Fibroblast of skin of left biceps (primary cell): ENCODE results near the gene ST7L.

ENCODE experiments used
- DNase-seq, 2 experiments: peaks; one replicate each; pipeline ENCODE4 v3.0.0-alpha.2; 2013; ENCODE audit warnings: low read depth in 2 of 2

ST7L gene

DNA sequence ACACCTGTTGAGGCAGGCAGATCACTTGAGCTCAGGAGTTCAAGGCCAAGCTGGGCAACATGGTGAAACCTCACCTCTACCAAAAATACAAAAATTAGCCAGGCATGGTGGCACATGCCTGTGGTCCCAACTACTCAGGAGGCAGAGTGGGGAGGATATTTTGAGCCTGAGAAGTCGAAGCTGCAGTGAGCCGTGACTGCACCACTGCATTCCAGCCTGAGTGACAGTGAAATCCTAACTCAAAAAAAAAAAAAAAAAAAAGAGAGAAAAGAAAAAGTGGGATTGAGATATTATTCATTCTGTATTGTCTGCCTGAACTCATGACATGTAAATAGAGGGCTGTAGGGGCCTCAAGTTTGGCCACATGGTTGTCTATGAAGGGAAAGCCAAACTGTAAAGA lies 72.9 kb downstream of the ST7L start:
- DNase-seq: no peak

DNA sequence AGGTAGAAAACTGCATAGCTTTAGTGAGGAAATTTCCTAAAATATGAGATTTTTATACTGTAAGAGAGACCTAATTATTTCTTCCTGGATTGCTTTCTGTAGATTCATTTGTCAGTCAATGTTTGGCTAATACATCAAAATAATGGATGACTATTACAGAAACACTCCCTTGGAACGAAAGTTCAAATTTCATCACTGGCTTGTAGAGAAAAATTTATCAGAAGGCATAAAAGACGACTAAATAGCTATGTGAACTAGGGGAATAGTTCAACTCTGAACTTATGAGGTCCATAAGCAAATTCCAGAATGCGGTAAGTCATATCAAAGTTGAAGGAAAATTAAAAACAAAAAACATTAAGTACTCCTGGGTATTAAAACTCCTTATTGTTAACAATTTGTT lies 74.2 kb downstream of the ST7L start:
- peak; percentile 35 to 47 for DNase-seq

DNA sequence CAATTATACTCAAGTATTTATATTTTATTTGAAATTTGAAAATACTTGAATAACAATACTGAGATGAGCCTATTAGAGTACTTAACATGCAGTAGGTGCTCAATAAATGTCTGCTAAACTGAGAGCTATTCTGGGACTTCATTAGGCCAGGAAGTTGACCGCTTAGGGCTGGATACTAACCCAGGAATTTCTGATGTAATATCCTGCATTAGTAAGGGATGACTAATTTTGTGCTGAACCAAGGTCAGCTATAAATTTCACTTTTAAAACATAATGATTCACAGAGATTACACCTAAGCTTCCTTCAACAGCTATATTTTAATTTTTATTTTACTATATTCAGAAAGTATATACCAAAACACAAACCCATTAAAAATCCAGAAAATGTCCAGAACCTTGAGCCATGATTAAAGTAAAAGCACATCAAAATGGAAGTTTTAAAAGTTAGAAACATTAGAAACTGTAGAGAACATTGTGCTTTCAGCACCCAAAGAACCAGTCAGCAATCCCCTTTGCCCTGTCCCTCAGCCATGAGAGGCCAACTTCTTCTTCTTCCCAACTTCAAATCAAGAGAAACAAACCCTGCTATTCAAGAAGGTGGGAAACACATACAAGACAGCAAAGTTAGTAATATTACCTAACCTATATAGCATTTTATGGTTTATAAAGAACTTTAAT lies 74.8 kb downstream of the ST7L start:
- DNase-seq: peak; percentile 77 to 83

DNA sequence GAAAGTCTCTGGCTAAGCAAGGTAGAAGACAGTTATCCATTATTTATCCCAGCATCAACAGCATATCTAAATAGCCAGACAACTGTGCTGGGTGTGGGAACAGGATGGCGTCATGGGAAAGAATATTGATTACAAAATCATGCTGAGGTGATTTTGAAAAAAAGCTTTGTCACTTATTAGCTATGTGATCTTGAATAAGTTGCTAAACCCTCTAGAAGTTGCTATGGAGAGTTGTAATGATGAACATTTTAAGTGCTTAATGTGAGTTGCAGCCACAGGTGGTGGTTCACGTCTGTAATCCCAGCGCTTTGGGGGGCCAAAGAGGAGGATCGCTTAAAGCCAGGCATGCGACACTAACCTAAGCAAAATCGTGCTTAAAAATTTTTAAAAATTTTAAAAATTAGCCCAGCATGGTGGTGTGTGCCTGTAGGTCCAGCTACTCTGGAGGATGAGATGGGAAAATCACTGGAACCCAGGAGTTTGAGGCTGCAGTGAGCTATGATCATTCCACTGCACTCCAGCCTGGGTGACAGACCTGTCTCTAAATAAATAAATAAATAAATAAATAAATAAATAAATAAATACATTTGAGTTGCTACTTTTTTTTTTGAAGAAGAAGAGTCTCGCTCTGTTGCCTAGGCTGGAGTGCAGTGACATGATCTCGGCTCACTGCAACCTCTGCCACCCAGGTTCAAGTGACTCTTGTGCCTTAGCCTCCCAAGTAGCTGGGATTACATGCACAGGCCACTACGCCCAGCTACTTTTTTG lies 76.6 kb downstream of the ST7L start:
- no peak for DNase-seq

DNA sequence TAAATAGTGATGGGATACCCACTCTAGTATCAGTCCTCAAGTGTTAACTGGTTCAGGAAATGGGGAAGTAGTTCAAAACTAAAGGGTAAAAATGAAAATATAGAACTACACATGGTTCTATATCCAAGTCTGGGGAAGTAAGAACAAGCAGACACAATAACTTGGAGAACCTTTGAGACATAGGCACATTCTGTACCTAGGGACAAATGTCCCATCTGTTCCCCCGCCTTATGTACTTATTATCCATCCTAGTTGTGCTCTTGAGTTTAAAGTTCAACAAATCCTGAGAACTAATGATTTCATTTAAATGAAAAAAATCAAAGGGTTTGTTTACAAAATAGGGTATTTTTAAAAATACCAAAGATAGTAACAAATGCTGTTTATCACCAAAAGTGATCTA lies 77.6 kb downstream of the ST7L start:
- DNase-seq: no peak

DNA sequence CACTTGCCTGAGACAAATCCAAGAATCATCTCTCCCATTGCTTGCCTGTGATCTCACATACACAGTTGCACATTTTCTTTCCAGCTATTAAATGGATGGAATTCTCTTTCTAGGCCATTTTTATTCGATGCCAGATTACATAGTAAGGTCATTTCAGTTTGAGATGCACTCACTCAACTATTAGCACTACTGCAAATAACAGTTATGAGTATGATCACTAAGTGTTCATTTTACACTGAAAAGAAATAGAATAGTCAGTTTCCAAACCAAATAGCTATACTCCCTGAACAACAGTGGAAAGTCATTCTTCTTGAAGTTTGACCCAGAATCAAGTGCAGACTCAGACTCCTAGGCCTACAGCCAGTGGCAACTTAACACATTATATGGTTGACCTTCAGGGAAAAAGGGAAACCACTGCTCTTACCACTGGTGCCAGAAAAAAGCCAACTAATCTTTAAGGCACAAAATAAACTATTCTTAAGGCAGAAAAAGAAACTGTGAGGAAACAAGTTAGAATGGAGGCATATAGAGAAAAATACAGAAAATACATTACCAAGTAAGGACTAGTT lies 78.6 kb downstream of the ST7L start:
- no peak for DNase-seq

DNA sequence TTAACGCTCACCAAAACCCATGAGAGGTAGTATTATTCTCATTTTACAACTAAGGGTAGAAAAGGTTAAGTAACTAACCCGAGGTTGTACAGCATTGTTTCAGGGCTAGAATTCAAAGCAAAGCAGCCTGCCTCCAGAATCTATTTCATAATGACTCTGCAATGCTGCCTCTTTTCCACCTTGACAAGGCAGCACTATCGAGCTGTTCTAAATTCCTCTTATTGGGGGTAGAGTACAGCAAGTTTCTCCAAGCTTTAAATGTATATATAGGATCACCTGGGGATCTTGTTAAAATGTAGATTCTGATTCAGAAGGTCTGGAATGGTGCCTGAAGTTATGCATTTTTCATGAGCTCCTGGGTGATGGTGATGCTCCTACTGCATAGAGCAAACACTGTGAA lies 80.1 kb downstream of the ST7L start:
- DNase-seq: no peak

DNA sequence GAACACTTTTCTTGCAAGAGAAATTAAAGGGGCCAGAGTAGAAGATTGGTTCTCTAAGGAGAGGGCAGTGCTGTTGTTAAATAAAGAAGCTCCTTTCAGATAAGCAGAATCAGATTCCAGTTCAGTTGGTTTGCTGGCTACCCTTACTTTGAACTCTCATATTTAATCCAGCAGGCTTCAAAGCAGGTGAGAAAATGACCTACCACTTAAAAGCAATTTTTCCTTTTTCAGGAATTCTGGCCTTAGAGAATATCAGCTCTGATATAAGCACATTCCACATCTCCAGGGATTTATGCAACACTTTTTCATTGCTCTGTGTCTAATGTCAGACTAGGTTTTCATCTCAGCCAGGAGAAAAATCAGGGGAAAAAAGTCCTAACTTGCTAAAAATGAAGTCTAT lies 81.5 kb downstream of the ST7L start:
- no peak for DNase-seq

DNA sequence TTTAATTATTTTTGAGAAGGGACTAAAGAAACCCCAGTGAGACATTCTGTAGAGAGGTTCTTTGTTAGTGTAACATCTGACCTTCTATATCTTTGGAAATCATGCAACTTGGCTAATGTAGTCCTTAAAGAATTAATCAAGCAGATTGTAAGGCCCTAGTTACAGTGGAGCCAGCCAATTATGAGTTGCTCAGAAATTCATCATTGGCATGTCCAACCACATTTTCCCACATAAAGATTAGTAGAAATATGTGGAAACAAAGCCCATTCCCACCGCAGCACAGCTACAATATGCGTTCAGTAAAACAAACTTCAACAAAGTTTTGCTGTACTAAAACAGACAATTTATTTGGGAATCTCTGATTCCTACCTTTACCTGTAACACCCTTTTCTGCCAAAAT lies 82.4 kb downstream of the ST7L start:
- DNase-seq: peak; percentile 35 to 45

DNA sequence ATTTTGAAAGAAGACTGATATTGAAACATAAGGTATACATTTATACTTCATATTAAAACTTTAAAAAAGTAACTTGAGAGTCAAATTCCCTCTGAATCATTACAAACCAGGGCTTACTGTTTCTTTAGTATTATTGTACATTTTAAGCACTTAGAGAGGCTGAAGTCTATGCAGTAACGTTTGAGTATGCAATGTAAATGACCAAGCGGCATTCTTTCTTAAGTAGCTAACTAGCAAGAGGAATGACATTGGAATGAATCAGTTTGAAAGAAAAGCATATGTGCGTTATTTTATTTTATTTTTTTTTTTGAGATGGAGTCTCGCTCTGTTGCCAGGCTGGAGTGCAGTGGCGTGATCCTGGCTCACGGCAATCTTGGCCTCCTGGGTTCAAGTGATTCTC lies 85.9 kb downstream of the ST7L start:
- DNase-seq: peak; percentile 71 to 73

DNA sequence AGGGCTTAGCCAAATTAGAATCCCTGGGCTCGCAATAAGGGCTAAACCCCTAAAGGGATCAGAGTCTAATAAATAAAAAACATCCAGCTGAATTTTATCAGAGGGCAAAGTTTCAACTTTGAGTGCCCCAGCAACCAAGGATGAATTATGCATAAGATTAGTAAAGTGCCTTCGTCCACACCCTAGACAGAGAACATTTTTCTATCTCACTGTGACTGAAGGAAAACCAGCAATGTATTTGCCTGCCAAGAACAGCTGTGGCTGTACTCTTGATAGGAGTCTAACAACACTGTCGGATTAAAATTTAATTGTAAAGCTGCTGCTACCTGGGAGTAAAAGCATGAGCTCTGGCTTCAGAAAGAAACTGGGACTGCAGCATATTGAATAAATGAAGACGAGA lies 86.9 kb downstream of the ST7L start:
- no peak for DNase-seq

DNA sequence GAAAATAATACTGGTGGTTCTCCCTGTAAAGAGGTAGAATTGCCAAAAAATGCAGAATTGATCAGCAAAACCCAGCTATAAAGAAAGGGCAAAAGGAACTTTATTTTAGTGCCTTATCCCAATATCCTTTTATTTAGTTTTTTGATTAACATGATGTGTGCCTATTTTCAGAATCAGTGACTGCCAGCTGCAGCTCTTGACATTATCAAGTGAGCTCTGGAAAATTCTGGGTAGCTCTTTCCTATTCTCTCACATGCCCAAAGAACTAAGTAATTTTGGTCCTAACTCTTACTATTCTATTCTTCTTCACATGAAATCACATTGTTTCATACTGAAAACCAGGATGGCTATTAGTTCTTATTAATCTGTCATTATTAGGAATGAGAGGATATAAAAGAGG lies 88.1 kb downstream of the ST7L start:
- no peak for DNase-seq

DNA sequence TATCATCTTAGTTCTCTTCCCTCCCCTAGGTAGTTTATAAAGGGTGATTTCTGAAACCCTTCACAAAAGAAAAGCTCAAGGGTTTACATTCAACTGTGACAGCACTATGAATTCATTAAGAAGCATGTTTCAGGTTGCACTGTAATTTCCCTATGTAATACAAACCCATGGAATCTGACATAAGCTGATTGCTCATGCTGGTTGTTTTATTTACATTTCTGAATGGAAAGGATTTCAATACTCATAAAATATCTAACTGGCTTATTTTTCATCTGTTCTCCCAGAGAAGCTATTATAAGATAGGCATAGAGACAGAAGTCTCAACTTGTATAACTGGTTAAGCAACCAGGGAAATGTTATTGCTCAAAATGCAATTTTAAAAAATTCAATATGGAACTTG lies 89.6 kb downstream of the ST7L start:
- peak in 1 of 2 experiments; percentile 30 for DNase-seq

DNA sequence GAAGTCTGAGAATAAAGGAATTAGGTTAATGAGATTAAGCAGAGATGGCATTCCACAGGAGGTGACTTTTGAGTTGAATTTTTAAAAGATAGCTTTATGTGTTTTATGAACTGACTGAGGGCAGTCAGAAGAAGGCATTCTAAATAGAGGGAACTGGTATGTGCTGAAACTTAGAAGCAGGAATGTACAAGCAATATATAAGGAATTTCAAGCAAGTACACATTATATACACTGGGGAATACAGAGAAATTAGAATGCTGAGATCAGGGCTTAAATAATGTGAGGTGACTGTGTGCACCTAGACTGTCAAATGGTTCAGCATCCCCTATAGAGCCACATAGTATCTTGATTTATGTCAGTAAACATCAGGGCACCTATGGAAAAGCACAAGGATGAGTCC lies 90.9 kb downstream of the ST7L start:
- DNase-seq: peak; percentile 27 to 43

DNA sequence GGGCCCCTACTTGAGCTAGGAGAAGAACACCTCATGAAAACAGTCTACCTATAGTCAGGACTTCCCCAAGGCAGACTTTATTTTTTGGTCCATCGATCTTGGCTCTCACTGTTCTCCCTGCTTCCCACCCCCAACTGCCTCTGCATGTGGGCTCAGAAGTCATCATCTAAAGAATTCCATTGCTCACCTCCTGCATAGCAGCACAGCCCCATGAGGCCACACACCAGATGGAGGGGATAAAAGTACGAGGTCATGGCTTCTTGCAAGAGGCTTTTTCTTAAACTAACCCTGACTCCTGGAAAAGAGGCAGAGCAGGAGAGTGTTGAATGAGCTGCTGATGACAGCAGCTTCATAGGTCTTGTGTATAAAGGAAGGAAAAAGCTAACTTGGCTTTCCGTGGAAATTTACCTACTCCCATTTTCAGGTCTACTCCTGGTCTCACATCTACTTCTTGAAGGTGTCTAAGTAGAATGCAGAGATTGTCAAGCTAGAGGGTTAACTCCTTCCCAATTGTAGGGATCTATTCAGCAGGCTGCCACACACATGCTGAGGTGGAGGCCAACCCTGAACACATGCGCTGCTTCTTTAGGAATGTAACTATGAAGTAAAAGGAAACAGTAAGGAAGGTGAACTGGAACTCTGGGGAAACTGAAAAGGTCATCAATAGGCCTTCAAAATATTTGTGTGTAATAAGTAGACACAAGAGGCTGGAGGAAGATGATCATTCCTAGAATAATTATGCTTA lies 91.5 kb downstream of the ST7L start:
- peak; percentile 57 to 63 for DNase-seq

DNA sequence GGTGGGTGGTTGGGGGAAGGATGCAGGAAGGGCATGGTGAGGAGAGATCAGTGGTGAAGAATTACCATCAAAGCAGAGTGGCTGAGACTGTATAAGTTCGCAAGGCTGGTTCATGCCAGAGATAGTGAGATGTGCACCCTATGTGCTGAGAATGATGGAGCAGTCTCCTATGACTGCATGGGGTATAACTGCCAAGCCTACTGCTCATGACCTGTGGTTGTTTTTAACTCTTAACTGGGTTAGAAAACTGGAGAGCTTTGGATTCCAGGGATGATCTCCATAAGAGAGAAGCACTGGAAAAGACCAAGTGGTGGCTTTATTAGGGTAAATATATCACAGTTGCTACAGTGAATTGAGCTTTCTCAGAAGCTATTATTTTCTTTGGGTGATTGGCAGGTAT lies 94.0 kb downstream of the ST7L start:
- no peak for DNase-seq

DNA sequence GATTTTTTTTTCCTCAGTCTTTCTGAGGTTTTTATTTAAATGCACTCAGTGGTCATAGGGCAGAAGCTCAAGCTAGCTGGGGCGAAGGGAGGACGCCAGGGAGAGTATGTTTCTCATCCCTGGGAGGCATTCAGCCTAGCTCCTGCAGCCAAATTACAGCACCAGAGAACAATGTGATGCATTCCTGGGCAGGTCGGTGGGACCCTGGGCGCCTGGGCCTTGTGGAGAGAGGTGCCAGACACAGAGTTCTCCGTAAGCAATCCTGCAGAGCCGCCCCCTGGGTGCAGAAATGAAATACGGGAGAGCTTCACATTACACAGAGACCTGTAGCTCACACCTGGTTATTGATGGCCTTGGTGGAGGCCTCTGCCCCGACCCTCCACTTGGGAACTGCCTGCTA lies 94.7 kb downstream of the ST7L start:
- peak in 1 of 2 experiments; percentile 42 for DNase-seq

DNA sequence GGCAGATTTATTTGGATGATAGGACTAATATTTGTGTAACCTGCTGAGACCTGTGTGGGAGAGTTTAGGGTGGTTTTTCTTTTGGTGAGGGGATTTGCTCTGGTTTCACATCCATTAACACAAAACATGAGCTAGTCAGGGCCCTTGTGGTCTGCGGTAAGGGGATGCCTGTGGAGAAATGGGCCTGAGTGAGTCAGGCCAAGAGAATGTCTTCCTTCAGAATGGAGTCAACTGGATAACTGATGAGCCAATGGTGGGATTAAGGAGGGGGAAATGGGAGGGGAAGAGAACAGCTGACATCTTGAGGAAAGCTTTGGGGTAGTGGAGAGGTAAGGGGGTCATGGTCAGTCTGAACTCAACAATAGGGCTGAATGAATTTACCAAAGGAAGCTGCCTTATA lies 96.3 kb downstream of the ST7L start:
- DNase-seq: peak; percentile 87

DNA sequence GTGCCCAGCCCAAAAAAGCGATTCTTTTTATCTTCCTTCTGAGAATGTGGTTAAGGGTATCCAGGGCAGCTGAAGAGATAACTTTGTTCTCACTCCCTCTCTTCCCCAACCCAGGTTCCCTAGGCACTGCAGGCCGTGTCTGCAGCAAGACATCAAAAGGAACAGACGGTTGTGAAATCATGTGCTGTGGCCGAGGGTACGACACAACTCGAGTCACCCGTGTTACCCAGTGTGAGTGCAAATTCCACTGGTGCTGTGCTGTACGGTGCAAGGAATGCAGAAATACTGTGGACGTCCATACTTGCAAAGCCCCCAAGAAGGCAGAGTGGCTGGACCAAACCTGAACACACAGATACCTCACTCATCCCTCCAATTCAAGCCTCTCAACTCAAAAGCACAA lies 98.8 kb downstream of the ST7L start:
- no peak for DNase-seq

DNA sequence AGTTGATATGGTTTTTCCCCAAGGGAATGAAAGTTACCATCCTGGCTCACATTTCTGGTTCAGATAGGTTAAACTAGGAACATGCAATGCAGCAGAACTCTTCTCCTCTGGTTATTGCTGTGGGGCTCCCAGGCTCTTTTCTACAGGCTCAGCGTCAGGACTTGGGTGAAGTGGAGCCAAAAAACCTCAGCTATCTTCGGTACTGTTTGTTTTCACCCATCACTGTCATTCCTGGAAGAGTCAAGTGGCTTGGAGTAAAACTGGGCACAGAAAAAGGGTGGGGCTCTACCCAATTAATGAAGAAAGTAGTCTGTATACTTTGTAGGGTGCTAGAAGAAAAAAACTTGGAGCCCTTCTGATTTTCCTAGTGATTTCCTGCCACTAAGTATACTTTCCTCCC lies 100.8 kb downstream of the ST7L start:
- DNase-seq: no peak

DNA sequence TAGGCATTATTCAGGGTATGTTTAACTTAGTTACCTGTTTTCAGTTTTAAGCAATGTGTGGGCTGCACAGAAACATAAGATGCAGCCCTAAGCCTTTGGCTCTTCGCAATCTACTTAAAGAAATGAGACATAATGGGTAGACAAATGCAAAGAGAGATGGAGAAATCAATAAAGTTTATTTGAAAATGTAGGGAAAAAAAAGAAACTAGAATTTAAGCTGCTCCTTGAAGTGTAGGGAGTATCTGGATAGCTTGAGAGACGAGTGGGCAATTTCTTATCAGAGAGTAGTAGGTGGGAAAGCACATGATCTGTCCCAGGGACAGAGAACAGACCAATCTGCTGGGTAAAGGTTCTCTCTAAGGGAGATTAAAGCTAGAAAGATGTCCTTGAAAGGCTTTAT lies 101.3 kb downstream of the ST7L start:
- DNase-seq: no peak

DNA sequence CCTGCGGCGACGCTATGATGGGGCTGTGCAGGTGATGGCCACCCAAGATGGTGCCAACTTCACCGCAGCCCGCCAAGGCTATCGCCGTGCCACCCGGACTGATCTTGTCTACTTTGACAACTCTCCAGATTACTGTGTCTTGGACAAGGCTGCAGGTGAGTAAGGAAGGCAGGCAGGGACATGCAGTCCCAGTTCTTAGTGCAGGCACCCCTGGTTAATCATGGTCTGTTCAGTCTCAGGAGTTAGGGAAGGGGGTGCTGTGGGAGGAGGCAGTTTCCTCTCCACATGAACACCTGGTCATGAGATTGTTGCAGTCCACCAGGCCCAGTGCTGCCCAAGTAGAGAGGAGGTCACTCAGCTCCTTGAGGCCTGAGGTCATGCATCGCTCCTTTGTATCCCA lies 101.7 kb downstream of the ST7L start:
- DNase-seq: no peak

DNA sequence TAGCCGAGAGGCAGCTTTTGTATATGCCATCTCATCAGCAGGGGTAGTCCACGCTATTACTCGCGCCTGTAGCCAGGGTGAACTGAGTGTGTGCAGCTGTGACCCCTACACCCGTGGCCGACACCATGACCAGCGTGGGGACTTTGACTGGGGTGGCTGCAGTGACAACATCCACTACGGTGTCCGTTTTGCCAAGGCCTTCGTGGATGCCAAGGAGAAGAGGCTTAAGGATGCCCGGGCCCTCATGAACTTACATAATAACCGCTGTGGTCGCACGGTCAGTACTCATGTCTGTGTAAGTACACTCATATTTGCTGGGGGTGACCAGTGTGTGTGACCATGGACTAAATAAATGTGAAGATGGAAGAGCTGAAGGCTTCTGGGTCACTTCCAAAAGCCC lies 102.8 kb downstream of the ST7L start:
- DNase-seq: no peak
